ENCODE results near the gene GAS7.
"Not testable (repeated sequence)": the region's sequence is repeated elsewhere in the genome, so short reads cannot be mapped to it uniquely, and the experiment has no call there.

GAS7 gene

GRCh38 chr17:10106067-10106466 is 92.3 kb downstream of the GAS7 start:
- DNase-seq: no peak

GRCh38 chr17:10105513-10106001 is 92.8 kb downstream of the GAS7 start:
- no peak for DNase-seq

DNA sequence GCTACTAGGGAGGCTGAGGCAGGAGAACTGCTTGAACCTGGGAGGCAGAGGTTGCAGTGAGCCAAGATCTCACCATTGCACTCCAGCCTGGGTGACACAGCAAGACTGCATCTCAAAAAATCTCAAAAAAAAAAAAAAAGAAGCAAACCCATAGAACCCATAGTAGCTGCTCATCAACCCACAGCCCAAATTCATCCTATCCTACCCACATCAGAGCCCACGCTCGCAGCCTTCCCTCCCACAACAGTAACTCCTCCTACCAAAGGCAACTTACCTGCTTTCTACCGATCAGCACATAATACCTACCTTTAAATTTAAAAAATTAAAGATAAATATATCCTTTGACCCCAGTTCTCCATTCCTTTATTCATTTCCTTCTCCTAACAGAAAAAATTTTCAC is 94.7 kb downstream of the GAS7 start:
- DNase-seq: no peak

GRCh38 chr17:10102817-10103216 is 95.6 kb downstream of the GAS7 start:
- DNase-seq: no peak

DNA sequence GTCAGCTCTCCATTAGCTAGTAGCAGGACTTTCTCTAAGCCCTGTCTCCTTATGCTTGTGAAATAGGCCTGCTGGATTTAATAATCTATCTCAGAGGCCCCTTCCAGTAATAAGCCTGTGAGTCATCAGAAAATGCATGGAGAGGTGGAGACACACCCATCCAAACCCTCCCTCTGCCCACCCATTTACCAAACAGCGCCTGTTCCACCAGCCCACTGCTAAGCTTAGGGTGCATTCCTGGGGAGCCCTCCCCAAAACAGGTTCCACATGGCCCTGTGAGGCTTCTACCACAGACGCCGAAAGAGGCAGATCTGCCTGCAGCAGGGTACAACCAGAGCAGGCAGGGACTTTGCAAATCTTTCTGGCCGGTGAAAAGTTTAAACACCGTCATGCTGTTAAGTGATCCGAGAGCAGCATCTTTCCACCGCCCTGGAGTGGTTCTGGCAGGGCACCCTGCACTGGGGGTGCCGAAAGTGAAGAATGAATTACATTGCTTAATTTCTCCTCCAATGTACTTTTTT is 99.3 kb downstream of the GAS7 start:
- no peak for DNase-seq

DNA sequence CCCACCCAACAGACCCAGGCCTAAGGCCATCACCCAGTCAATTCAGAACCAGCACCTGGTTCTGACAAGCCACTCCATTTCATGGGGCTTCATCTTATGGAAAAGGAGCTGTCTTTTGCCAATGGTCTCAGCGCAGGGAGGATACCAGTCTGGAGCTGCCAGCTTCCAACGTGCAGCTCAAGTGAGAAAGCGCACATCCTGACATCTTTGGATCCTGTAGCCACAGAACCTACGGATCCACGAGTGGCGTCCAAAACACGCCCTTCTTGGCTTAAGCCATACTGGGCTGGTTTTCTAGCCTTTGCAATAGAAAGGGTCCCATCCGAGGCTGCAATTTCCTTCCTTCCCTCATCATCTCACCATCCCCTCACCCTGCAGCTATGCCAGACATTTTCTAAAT is 101.8 kb downstream of the GAS7 start:
- DNase-seq: no peak

- DNase-seq: not testable (repeated sequence)
Observed at GRCh38 chr17:10095295-10095694, 103.1 kb downstream of the GAS7 start.

DNA sequence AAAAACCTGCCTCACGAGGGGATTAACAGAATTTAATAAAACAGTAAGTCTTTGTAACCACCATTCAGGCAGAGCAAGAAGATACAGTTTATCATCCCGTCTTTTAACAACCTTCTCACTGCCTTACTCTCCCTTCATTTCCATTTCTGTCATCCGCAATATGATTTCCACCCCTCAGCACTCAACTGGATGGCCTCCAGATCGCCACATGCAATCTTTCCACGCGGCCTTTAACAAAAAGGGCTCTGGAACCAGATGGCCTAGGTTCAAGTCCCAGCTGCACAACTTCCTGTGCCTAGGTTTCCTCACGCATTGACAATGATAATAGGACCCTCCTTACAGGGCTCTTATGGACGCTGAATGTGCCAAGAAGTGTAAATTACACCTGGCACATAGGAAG is 103.6 kb downstream of the GAS7 start:
- DNase-seq: no peak

- DNase-seq: no peak
Observed at GRCh38 chr17:10092595-10092994, 105.8 kb downstream of the GAS7 start.

GRCh38 chr17:10091046-10091445 is 107.4 kb downstream of the GAS7 start:
- no peak for DNase-seq

DNA sequence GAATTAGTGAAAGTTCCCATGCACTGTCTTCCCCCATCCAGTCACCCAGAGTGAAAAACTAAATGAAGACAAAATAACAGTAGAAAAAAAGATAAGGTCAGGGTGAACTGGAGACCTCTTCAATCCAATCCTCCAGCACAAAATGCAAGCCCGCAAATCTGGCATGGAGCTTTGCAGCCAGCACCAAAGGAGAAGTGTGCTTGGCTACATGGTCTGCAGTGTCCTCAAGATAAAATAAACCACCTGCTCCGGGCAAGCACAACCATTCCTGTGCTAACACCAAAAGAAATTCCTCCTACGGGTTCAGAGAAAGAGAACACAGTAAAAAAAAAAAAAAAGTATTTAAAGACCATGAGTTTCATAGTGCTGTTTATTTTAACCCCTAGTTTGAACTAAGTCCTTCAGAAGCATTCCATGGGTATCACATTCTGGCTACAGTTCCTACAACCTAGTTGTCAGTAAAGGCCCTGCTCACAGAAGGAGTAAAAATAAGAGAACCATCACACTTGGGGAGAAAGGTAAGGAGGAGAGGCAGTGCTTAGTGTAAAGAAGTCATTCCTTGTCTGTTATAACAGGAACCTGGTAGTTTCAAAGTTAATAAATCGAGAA is 109.1 kb downstream of the GAS7 start:
- DNase-seq: no peak

DNA sequence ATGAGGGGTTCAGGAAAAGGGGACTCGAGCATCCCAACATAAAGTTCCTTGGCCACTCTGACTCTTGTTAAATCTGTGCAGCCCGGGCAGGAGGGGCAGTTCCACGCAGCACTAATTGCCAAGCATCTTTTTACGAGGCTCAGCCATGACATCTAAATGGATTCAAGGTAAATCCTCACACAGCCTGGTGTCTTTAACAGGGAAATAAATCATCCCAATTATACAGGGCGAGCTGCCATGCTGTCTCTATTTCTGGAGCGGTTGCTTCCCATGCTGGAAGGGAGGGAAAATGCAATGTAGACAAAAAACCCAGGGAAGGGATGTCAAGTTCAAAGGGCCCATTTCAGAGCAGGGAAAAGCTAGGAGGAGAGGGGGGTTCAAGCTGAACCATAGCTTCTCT is 110.0 kb downstream of the GAS7 start:
- no peak for DNase-seq

DNA sequence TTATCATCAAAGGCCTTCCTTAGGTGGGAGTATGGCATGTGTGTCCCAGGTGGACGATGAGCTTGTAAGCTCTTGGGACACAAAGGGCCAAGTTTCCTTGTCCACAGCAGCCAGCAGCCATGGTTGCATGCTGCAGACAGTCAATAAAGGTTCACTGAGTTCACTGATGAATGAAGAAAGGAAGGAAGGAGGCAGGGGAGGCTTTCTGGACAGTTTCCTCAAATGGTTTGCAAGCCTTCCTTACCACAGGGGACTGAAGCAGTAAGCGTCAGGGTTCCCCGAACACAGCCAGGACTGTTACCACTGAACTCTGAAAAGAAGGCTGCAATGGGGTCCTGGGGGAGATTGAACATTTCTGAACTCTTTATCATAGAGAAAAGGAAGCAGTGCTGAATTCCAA is 111.1 kb downstream of the GAS7 start:
- no peak for DNase-seq

DNA sequence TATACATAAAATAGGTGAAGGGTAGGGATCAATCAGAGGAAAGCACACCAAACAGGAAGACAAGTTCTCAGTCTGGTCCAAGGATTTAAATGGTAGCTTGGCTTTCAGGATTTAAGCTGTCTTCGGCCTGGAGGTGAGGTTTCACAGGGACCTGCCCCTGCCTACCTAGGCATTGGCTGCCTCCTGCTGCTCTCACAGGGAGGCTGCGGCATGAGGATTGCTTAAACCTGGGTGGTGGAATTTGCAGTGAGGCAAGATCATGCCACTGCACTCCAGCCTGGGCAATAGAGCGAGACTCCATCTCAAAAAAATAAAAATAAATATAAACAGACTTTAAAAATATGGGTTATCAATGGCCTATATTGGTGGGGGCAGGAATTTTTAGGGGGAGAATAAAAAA is 114.5 kb downstream of the GAS7 start:
- DNase-seq: no peak

DNA sequence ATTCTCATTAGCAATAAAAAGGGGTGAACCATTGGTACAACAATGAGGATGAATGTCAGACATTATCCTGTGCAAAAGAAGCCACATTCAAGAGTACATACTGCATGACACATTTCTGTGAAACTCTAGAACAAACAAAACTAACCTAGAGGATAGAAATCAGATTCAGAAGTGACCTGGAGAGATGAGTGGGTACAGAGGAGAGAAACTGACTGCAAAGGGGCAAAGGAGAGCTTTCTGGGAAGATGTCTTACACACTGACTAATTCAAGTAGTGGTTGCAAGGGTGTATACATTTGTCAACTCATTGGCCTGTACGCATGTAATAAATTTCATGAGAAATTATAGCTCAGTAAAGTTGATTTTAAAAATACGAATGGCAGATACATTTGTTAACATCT is 115.6 kb downstream of the GAS7 start:
- no peak for DNase-seq

DNA sequence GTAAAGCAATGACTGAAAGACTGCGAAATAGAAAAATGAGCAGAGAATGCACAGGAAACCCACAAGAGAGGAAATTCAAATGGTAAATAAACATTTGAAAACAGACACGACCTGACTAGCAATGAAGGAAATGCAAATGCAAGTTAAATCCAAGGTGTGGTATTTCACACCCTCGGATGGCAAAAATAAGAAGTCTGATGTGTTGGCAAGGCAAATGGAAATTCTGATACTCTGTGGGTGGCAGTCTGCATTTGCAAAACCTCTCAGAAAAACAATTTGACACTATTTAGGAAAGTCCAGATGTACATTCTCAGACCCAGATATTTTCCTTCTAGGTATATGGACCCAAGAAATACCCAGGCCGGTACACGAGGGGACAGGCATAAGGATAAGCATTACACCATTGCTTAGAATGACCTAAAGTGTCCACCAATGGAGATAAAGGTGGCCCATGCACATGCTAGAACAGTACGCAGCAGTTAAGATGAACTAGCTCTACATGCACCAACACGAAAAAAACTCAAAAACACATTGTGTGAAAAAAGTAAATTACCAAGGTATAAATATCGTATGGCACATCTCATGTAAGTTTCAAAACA is 116.7 kb downstream of the GAS7 start:
- DNase-seq: no peak

DNA sequence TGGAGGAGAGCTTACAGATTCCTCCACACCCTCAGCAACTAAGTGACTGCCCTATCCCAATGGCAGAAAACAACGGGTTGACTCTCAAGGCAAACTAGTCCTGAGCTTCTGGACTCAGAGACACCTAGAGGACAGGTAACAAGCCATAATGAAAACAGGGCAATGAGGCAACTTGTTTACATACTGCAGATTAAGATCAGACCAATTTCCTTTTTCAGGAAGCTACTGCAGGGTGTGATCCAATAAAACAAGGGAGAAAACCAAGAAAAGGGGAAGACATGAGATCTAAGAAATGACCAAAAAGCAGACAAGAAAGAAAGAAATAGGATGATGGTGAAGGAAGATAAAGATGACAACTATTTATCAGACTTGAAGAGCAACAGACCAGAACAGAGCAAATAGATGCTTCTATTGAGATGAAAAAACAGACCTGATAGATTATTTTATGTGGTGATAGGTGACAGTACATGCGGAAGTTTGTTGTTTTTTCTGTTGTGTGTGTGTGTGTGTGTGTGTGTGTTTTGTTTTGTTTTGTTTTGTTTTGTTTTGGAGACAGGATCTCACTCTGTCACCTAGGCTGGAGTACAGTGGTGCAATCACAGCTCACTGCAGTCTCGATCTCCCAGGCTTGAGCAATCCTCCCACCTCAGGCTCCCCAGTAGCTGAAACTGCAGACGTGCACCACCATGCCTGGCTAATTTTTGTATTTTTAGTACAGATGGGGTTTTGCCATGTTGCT is 120.7 kb downstream of the GAS7 start:
- no peak for DNase-seq

DNA sequence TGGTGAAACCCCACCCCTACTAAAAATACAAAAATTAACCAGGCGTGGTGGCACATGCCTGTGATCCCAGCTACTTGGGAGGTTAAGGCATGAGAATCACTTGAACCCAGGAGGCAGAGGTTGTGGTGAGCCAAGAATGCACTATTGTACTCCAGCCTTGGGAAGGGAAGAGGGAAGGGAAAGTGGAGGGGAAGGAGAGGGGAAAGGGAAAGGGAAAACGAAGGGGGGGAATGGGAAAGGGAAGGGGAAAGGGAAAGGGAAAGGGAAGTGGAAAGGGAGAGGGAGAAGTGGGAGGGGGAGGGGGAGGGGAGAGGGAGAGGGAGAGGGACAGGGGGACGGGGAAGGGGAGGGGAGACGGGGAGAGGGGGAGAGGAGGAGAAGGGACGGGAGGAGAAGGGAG is 122.5 kb downstream of the GAS7 start:
- no peak for DNase-seq

DNA sequence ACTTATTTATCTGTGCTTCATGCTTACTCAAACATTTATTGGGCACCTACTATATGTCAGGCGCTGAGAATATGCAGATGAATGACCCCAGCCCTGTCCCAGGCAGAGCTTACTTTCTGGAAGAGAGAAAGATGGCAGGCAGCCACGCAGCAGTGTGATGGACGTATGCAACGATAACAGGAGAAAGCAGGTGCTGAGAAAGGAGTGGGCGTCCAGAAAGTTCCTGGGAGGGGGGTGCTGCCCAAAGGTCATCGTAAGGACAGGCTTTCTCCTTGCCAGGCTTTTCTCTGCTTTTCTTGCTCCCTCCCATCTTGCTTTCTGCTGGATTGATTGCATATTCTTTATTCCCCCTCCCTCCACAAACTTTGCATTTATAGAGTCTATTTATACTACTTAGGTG is 124.5 kb downstream of the GAS7 start:
- DNase-seq: no peak

DNA sequence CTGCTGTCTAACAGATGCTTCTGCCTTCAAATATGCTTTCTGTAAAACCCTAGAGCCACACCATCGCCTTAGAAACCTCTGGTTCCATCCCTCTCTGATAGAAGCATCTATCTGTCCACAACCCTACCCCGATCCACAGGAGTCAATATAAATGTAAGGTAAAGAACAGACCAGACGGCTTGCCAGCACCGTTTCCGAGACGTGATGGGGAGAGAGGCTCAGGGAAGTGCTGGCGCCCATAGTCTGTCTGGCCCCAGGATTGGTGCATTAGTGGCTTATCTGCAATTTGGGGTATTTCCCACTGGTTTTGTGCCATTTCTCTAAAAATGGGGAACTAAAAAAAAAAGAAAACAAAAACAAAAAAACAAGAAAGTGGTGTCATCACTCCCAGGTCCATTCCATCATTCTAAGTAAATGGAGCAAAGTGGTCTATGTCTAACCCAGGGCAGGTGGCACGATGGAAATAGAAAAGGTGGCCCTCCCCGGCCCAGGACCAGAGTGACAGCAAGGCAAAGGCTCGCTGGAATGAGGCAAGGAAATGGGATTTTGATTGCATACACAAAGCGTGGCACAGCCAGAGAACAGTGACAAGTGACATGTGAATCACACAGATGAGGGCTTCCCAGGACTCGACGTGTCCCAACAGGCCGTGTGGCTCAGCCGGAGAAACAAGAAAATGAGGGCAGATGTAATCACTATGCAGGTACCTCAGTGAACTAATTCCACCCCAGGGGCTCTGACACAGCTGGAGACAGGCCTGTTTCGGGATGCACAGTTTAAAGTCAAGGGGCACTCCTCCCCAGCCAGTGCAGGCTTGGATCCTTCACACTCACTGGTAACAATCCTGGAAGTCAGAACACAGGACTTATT is 125.6 kb downstream of the GAS7 start:
- DNase-seq: no peak

- DNase-seq: no peak
Observed at GRCh38 chr17:10072086-10072485, 126.3 kb downstream of the GAS7 start.

- no peak for DNase-seq
Observed at GRCh38 chr17:10071141-10071540, 127.3 kb downstream of the GAS7 start.

DNA sequence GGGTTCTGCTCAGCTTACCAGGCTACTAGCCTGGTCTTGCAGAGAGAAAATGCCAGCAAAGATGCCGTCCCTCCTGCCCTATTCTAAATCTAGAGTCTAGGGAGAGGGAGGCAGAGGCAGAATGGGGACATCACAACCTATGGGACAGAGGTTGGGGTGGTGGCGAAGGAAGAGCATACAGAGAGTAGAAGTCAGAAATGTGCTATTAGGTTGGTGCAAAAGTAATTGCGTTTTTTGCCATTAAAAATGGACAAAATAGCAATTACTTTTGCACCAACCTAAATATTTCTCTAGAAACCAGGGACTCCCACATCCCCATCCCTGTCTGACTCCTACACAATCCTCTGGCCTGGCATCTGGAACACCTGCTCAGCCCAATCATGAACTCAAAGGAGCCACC is 127.7 kb downstream of the GAS7 start:
- no peak for DNase-seq
